ENCODE results near the gene CSMD2. TPM values are rescaled to one million over a fixed set of nuclear protein-coding genes. Genes with fewer than 3 reads are reported as not detected.

Gene CSMD2
- total RNA-seq, 2 experiments from 2014 or later = not detected

GRCh38 chr1:33874636-33875035 is 290.4 kb downstream of the CSMD2 start:
- H3K27ac Mint-ChIP-seq = no peak overlapping the region
- ATAC-seq = no peak
- ChIA-PET POLR2A (no interaction called here), CTCF (no interaction called here)
- intact Hi-C loops (cut with micrococcal nuclease) = no loop called here
- H3K9me3 Mint-ChIP-seq = no peaks in the 10 kb centered on the region
- TF ChIP-seq CTCF (IDR thresholded peaks at IDR 0.05) = no peak
- peaks cover 11% of the 10 kb centered on the region for H3K4me1 Mint-ChIP-seq (ENCODE audit: low read depth)
- no peaks in the 10 kb centered on the region for H3K36me3 Mint-ChIP-seq (ENCODE audit: low read depth)
- no peak for DNase-seq
- H3K4me3 Mint-ChIP-seq = no peak overlapping the region
- H3K27me3 Mint-ChIP-seq = peaks cover 8% of the 10 kb centered on the region

DNA sequence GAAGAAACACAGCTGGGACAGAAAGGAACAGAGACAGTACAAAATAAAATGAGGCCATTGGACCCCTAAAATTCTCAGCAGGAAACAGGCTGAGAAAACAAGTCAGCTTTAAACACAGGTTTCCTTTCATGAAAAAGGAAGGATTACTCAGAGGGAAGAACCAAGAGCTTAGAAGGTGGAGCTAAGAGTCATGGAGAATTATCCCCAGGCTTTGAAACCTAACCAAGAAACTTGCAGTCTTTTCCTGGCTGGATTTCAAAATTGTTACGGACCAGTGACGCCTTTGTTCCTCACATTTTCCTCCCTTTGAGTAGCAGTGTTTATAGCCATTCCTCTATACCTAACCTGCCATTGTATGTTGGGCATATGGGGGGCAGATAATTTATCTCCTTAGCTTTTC is 292.3 kb downstream of the CSMD2 start:
- intact Hi-C loops (cut with micrococcal nuclease) = no loop called here
- no peak for DNase-seq
- peaks cover 14% of the 10 kb centered on the region for H3K4me1 Mint-ChIP-seq (ENCODE audit: low read depth)
- no peak for ATAC-seq
- H3K36me3 Mint-ChIP-seq (ENCODE audit: low read depth) = no peaks in the 10 kb centered on the region
- POLR2A ChIA-PET = interaction anchor here (0.6 kb wide), 1 partner anchor 79 kb away, joined by 3 read pairs; no protein-coding TSS in a partner anchor
- CTCF ChIA-PET = no interaction called here
- H3K9me3 Mint-ChIP-seq = no peaks in the 10 kb centered on the region
- H3K27me3 Mint-ChIP-seq = peaks cover 8% of the 10 kb centered on the region
- no peak overlapping the region for H3K27ac Mint-ChIP-seq
- no peak overlapping the region for H3K4me3 Mint-ChIP-seq
- no peak for TF ChIP-seq CTCF (IDR thresholded peaks at IDR 0.05)

DNA sequence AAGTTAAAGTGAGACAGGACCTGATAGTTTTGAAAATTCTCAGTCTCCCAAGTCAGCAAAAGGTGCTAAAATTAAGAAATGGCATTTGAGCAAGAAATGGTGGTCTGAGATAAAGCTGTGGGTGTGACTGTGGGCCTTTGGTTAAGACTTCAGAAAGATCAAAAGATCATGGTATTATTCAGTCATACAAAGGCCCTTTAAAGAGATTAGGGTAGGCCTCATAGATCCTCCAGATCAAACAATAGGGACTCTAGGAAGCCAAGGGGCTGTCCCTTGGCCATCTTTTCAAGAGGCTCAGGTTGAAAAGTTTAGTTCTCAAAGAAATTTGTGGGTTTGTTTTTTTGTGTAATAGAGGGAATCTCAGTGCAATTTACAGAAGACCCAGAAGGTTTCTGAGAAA is 292.8 kb downstream of the CSMD2 start:
- Mint-ChIP-seq H3K4me1 (ENCODE audit: low read depth) (peaks cover 16% of the 10 kb centered on the region), H3K27ac (no peak overlapping the region), H3K36me3 (ENCODE audit: low read depth) (no peaks in the 10 kb centered on the region), H3K4me3 (no peak overlapping the region), H3K27me3 (peaks cover 8% of the 10 kb centered on the region), H3K9me3 (no peaks in the 10 kb centered on the region)
- CTCF ChIA-PET = no interaction called here
- POLR2A ChIA-PET = interaction anchor here (0.6 kb wide), 1 partner anchor 79 kb away, joined by 3 read pairs; no protein-coding TSS in a partner anchor
- peak; percentile 94 for ATAC-seq
- intact Hi-C loops (cut with micrococcal nuclease) = no loop called here
- TF ChIP-seq CTCF (IDR thresholded peaks at IDR 0.05) = no peak
- DNase-seq = peak; percentile 53

GRCh38 chr1:33867684-33868083 is 297.3 kb downstream of the CSMD2 start:
- POLR2A ChIA-PET = no interaction called here
- no peaks in the 10 kb centered on the region for H3K36me3 Mint-ChIP-seq (ENCODE audit: low read depth)
- H3K4me1 Mint-ChIP-seq (ENCODE audit: low read depth) = peaks cover 13% of the 10 kb centered on the region
- H3K27ac Mint-ChIP-seq = no peak overlapping the region
- ATAC-seq (peak; percentile 22), DNase-seq (peak; percentile 16)
- TF ChIP-seq CTCF (IDR thresholded peaks at IDR 0.05) = no peak
- CTCF ChIA-PET = no interaction called here
- H3K4me3 Mint-ChIP-seq = no peak overlapping the region
- H3K9me3 Mint-ChIP-seq = no peaks in the 10 kb centered on the region
- H3K27me3 Mint-ChIP-seq = peaks cover 23% of the 10 kb centered on the region
- intact Hi-C loops (cut with micrococcal nuclease) = no loop called here

- H3K27ac Mint-ChIP-seq = no peak overlapping the region
- DNase-seq (no peak), ATAC-seq (no peak)
- no peak overlapping the region for H3K4me3 Mint-ChIP-seq
- H3K36me3 Mint-ChIP-seq (ENCODE audit: low read depth) = no peaks in the 10 kb centered on the region
- no peaks in the 10 kb centered on the region for H3K9me3 Mint-ChIP-seq
- H3K27me3 Mint-ChIP-seq = peaks cover 31% of the 10 kb centered on the region
- ChIA-PET CTCF (no interaction called here), POLR2A (no interaction called here)
- intact Hi-C loops (cut with micrococcal nuclease) = no loop called here
- H3K4me1 Mint-ChIP-seq (ENCODE audit: low read depth) = peaks cover 5% of the 10 kb centered on the region
- no peak for TF ChIP-seq CTCF (IDR thresholded peaks at IDR 0.05)
Observed at GRCh38 chr1:33866281-33866680, 298.7 kb downstream of the CSMD2 start.
